Keratinocyte (primary cell): ENCODE results near the gene LRP1B.

Experiments
- EZH2 ChIP-seq: IDR thresholded peaks from one replicate; pipeline ENCODE4 v1.6.1; 2012; ENCODE audit warnings: inconsistent platforms, mild to moderate bottlenecking, low read length, moderate library complexity
- TF ChIP-seq, protein P1 (sequence below), 3 experiments: IDR thresholded peaks in 1 of 3; conservative IDR thresholded peaks in 1 of 3; optimal IDR thresholded peaks in 1 of 3; 2 replicates in 2 of 3; 3 replicates in 1 of 3; pipeline versions ENCODE3 to v1.5.1; 2011; ENCODE audit warnings: low read length in 3 of 3, mild to moderate bottlenecking in 3 of 3, moderate library complexity in 2 of 3, control low read depth in 1 of 3, inconsistent platforms in 1 of 3; ENCODE audit not compliant: insufficient read depth in 2 of 3; ENCODE audit errors: extremely low read depth in 1 of 3

- TF ChIP-seq, protein P1, sequence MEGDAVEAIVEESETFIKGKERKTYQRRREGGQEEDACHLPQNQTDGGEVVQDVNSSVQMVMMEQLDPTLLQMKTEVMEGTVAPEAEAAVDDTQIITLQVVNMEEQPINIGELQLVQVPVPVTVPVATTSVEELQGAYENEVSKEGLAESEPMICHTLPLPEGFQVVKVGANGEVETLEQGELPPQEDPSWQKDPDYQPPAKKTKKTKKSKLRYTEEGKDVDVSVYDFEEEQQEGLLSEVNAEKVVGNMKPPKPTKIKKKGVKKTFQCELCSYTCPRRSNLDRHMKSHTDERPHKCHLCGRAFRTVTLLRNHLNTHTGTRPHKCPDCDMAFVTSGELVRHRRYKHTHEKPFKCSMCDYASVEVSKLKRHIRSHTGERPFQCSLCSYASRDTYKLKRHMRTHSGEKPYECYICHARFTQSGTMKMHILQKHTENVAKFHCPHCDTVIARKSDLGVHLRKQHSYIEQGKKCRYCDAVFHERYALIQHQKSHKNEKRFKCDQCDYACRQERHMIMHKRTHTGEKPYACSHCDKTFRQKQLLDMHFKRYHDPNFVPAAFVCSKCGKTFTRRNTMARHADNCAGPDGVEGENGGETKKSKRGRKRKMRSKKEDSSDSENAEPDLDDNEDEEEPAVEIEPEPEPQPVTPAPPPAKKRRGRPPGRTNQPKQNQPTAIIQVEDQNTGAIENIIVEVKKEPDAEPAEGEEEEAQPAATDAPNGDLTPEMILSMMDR (optimal IDR thresholded peaks at IDR 0.05 in 1 of 3, IDR thresholded peaks at IDR 0.05 in 1 of 3, conservative IDR thresholded peaks at IDR 0.05 in 1 of 3; ENCODE audit: extremely low read depth in 1 of 3, insufficient read depth in 2 of 3, low read length in 3 of 3): no peak
- TF ChIP-seq EZH2: no peak
These were observed 47.8 kb upstream of the LRP1B start for GRCh38 chr2:142178604-142179003.
